H9 (cell line): ENCODE measurements around the gene EAF1. TPM values are rescaled to one million over a fixed set of nuclear protein-coding genes. Genes with fewer than 3 reads are reported as not detected.
"Not testable (repeated sequence)": the region's sequence is repeated elsewhere in the genome, so short reads cannot be mapped to it uniquely, and the experiment has no call there.

Source experiments
- DNase-seq: peaks from one replicate; pipeline ENCODE4 v3.0.0-alpha.2; 2017
- H2AFZ ChIP-seq: one replicate; pipeline ENCODE4 v1.6.1; 2013; ENCODE audit warnings: mild to moderate bottlenecking, low read length, control low read depth, moderate library complexity
- H2AK5ac ChIP-seq: 2 replicates; pipeline ENCODE4 v1.6.1; 2013; ENCODE audit warnings: low read length, control low read depth, mixed read lengths; ENCODE audit not compliant: insufficient read length
- H2BK120ac ChIP-seq: one replicate; pipeline ENCODE4 v1.6.1; 2013; ENCODE audit warnings: low read depth, mild to moderate bottlenecking, low read length, control low read depth, inconsistent platforms; ENCODE audit not compliant: poor library complexity, severe bottlenecking
- H2BK12ac ChIP-seq: 2 replicates; pipeline ENCODE4 v1.6.1; 2013; ENCODE audit warnings: low read length, control low read depth, mixed read lengths, low read depth; ENCODE audit not compliant: insufficient read length
- H2BK15ac ChIP-seq: 2 replicates; pipeline ENCODE4 v1.6.1; 2013; ENCODE audit warnings: low read depth, low read length, control low read depth
- H2BK20ac ChIP-seq: one replicate; pipeline ENCODE4 v1.6.1; 2013; ENCODE audit warnings: low read depth, mild to moderate bottlenecking, low read length, control low read depth, inconsistent platforms; ENCODE audit not compliant: poor library complexity, severe bottlenecking
- H2BK5ac ChIP-seq: 2 replicates; pipeline ENCODE4 v1.6.1; 2013; ENCODE audit warnings: low read length, control low read depth, mixed read lengths; ENCODE audit not compliant: insufficient read length
- H3K14ac ChIP-seq: 2 replicates; pipeline ENCODE4 v1.6.1; 2013; ENCODE audit warnings: low read length, control low read depth; ENCODE audit not compliant: insufficient read depth
- H3K18ac ChIP-seq: 2 replicates; pipeline ENCODE4 v1.6.1; 2013; ENCODE audit warnings: low read depth, mild to moderate bottlenecking, mixed read lengths, low read length, control low read depth; ENCODE audit not compliant: insufficient read length
- H3K23ac ChIP-seq: 2 replicates; pipeline ENCODE4 v1.6.1; 2013; ENCODE audit warnings: low read length, control low read depth, mixed read lengths, low read depth; ENCODE audit not compliant: insufficient read length
- H3K23me2 ChIP-seq: 2 replicates; pipeline ENCODE4 v1.6.1; 2013; ENCODE audit warnings: low read depth, mild to moderate bottlenecking, mixed read lengths, low read length, control low read depth; ENCODE audit not compliant: insufficient read length, poor library complexity, severe bottlenecking
- H3K27ac ChIP-seq: 2 replicates; pipeline ENCODE4 v1.5.1; 2013; ENCODE audit warnings: low read length, control low read depth, mixed read lengths, low read depth; ENCODE audit not compliant: insufficient read length
- H3K27me3 ChIP-seq: 2 replicates; pipeline ENCODE4 v1.6.1; 2013; ENCODE audit warnings: low read length, control low read depth, inconsistent platforms; ENCODE audit not compliant: insufficient read depth
- H3K4ac ChIP-seq: 2 replicates; pipeline ENCODE4 v1.6.1; 2013; ENCODE audit warnings: low read depth, mild to moderate bottlenecking, control low read depth, inconsistent platforms, low read length, moderate library complexity
- H3K4me1 ChIP-seq: 2 replicates; pipeline ENCODE4 v1.6.1; 2013; ENCODE audit warnings: low read length, control low read depth, inconsistent platforms; ENCODE audit not compliant: insufficient read depth
- H3K4me2 ChIP-seq: 2 replicates; pipeline ENCODE4 v1.6.1; 2013; ENCODE audit warnings: low read length, control low read depth, mixed read lengths; ENCODE audit not compliant: insufficient read length, insufficient read depth
- H3K56ac ChIP-seq: 2 replicates; pipeline ENCODE4 v1.6.1; 2013; ENCODE audit warnings: low read depth, mild to moderate bottlenecking, mixed read lengths, low read length, control low read depth; ENCODE audit not compliant: insufficient read length
- H3K79me1 ChIP-seq: 2 replicates; pipeline ENCODE4 v1.6.1; 2013; ENCODE audit warnings: low read depth, mild to moderate bottlenecking, moderate library complexity, low read length, control low read depth, inconsistent platforms; ENCODE audit not compliant: insufficient read depth, poor library complexity, severe bottlenecking
- H3K79me2 ChIP-seq: 2 replicates; pipeline ENCODE4 v1.6.1; 2013; ENCODE audit warnings: low read length, control low read depth, inconsistent platforms; ENCODE audit not compliant: insufficient read depth
- H3K9ac ChIP-seq: 2 replicates; pipeline ENCODE4 v1.6.1; 2013; ENCODE audit warnings: low read length, control low read depth, mixed read lengths; ENCODE audit not compliant: insufficient read length; ENCODE audit errors: extremely low read depth
- H3K9me3 ChIP-seq: one replicate; pipeline ENCODE4 v1.6.1; 2013; ENCODE audit warnings: low read depth, low read length, inconsistent platforms; ENCODE audit not compliant: control insufficient read depth
- H3T11ph ChIP-seq: one replicate; pipeline ENCODE4 v1.6.1; 2013; ENCODE audit warnings: mild to moderate bottlenecking, low read length, control low read depth, inconsistent platforms
- H4K20me1 ChIP-seq: one replicate; pipeline ENCODE4 v1.6.1; 2013; ENCODE audit not compliant: control insufficient read depth, insufficient read length, insufficient read depth
- H4K5ac ChIP-seq: 2 replicates; pipeline ENCODE4 v1.6.1; 2013; ENCODE audit warnings: low read depth, mild to moderate bottlenecking, mixed read lengths, low read length, control low read depth; ENCODE audit not compliant: insufficient read length
- H4K8ac ChIP-seq: replicated peaks from 2 replicates; pipeline ENCODE4 v1.6.1; 2013; ENCODE audit warnings: low read length, control low read depth, mixed read lengths, low read depth; ENCODE audit not compliant: insufficient read length
- H4K91ac ChIP-seq: 2 replicates; pipeline ENCODE4 v1.6.1; 2013; ENCODE audit warnings: low read depth, mild to moderate bottlenecking, moderate library complexity, mixed read lengths, low read length, control low read depth; ENCODE audit not compliant: insufficient read length
- H3K27ac Mint-ChIP-seq, 3 experiments: 2 replicates in 2 of 3; 3 replicates in 1 of 3; pipeline ENCODE4 v1.8.0; 2020 to 2021; ENCODE audit warnings: mixed read lengths in 3 of 3, mild to moderate bottlenecking in 1 of 3, moderate library complexity in 1 of 3
- H3K27me3 Mint-ChIP-seq: 2 replicates; pipeline ENCODE4 v1.8.0; 2021; ENCODE audit warnings: low read depth, mild to moderate bottlenecking, moderate library complexity, mixed read lengths
- H3K36me3 Mint-ChIP-seq, 3 experiments: 2 replicates in 2 of 3; 3 replicates in 1 of 3; pipeline ENCODE4 v1.8.0; 2020 to 2021; ENCODE audit warnings: low read depth in 3 of 3, mixed read lengths in 3 of 3; ENCODE audit not compliant: insufficient read depth in 1 of 3
- H3K4me1 Mint-ChIP-seq, 2 experiments: 2 replicates each; pipeline ENCODE4 v1.8.0; 2020; ENCODE audit warnings: mixed read lengths in 2 of 2
- H3K4me3 Mint-ChIP-seq, 2 experiments: 2 replicates in 1 of 2; 3 replicates in 1 of 2; pipeline ENCODE4 v1.8.0; 2020 to 2021; ENCODE audit warnings: mild to moderate bottlenecking in 2 of 2, mixed read lengths in 2 of 2, moderate library complexity in 1 of 2
- H3K9me3 Mint-ChIP-seq, 2 experiments: 2 replicates in 1 of 2; 3 replicates in 1 of 2; pipeline ENCODE4 v1.8.0; 2020; ENCODE audit warnings: mild to moderate bottlenecking in 2 of 2, mixed read lengths in 2 of 2, moderate library complexity in 1 of 2
- WGBS: extraction: QIAGEN DNeasy Blood & Tissue Kit; methylation state at CpG from one replicate; pipeline ENCODE4 v1.1.7; 2013; ENCODE audit warnings: missing lambda C conversion rate, low lambda C conversion rate, mixed read lengths; ENCODE audit not compliant: insufficient read length; ENCODE audit errors: extremely low coverage; 5-methylcytosine and 5-hydroxymethylcytosine counted together
- total RNA-seq: library from RNA; stranded (reverse); gene quantifications from 2 replicates; pipeline ENCODE4 v1.2.1, GENCODE V29; 2021
- TF ChIP-seq, protein P1 (sequence below): fragments of 200-600 bp; sonication (generic); conservative IDR thresholded peaks from 3 replicates; pipeline ENCODE4 v1.8.0; 2021; ENCODE audit warnings: antibody characterized with exemption, mild to moderate bottlenecking

The EAF1 gene
- total RNA-seq, 1 experiment from 2014 or later = 34.3 TPM

DNA sequence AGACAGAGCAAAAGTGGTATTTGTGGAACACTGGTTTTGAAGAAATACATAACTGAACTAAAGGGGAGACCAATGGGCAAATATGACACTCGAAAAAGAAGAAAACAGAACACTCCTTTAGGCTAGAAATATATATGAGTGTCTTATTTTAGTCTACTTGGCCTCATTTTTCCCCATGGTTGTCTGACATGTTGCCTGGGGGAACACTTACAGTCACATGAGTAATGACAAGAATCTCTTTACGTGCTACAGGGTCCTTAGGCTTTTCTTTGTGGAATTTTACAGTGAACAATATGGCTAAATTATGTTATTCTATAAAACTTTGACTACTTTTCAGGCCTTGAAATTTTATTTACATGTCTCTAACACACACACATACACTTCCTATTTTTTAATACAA, 17.6 kb upstream of the EAF1 start:
- no peak overlapping the region for H3K18ac ChIP-seq
- H3K9ac ChIP-seq = no peak overlapping the region
- no peaks in the 10 kb centered on the region for H3K79me1 ChIP-seq
- H4K8ac ChIP-seq = no peak overlapping the region
- no peaks in the 10 kb centered on the region for H3K79me2 ChIP-seq
- Mint-ChIP-seq H3K36me3 (peaks cover 4 to 45% (median 36%) of the 10 kb centered on the region in 3 experiments; a peak in 6 of 7 replicates), H3K4me3 (no peak overlapping the region), H3K4me1 (no peaks in the 10 kb centered on the region), H3K27ac (no peak overlapping the region), H3K27me3 (no peaks in the 10 kb centered on the region), H3K9me3 (no peaks in the 10 kb centered on the region)
- no peak for DNase-seq
- H3K23ac ChIP-seq = no peak overlapping the region
- no peaks in the 10 kb centered on the region for H4K20me1 ChIP-seq
- H4K91ac ChIP-seq = no peak overlapping the region
- H4K5ac ChIP-seq = no peak overlapping the region
- H3K9me3 ChIP-seq = no peaks in the 10 kb centered on the region
- H2AK5ac ChIP-seq = no peak overlapping the region
- no peak overlapping the region for H3K14ac ChIP-seq
- H2BK120ac ChIP-seq = no peak overlapping the region
- no peak overlapping the region for H3K27ac ChIP-seq
- no peak overlapping the region for H2BK5ac ChIP-seq
- H3K27me3 ChIP-seq = no peaks in the 10 kb centered on the region
- no peaks in the 10 kb centered on the region for H3K23me2 ChIP-seq
- no CpG with 5 or more reads among the region's 2 CpGs for WGBS
- no peak overlapping the region for H2BK12ac ChIP-seq
- H2BK15ac ChIP-seq = no peak overlapping the region
- no peak overlapping the region for H3K56ac ChIP-seq
- H2AFZ ChIP-seq = no peak overlapping the region
- no peak overlapping the region for H3K4me2 ChIP-seq
- TF ChIP-seq, protein P1, sequence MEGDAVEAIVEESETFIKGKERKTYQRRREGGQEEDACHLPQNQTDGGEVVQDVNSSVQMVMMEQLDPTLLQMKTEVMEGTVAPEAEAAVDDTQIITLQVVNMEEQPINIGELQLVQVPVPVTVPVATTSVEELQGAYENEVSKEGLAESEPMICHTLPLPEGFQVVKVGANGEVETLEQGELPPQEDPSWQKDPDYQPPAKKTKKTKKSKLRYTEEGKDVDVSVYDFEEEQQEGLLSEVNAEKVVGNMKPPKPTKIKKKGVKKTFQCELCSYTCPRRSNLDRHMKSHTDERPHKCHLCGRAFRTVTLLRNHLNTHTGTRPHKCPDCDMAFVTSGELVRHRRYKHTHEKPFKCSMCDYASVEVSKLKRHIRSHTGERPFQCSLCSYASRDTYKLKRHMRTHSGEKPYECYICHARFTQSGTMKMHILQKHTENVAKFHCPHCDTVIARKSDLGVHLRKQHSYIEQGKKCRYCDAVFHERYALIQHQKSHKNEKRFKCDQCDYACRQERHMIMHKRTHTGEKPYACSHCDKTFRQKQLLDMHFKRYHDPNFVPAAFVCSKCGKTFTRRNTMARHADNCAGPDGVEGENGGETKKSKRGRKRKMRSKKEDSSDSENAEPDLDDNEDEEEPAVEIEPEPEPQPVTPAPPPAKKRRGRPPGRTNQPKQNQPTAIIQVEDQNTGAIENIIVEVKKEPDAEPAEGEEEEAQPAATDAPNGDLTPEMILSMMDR = no peak
- no peaks in the 10 kb centered on the region for H3K4me1 ChIP-seq
- no peak overlapping the region for H3K4ac ChIP-seq
- no peak overlapping the region for H2BK20ac ChIP-seq
- H3T11ph ChIP-seq = no peak overlapping the region

DNA sequence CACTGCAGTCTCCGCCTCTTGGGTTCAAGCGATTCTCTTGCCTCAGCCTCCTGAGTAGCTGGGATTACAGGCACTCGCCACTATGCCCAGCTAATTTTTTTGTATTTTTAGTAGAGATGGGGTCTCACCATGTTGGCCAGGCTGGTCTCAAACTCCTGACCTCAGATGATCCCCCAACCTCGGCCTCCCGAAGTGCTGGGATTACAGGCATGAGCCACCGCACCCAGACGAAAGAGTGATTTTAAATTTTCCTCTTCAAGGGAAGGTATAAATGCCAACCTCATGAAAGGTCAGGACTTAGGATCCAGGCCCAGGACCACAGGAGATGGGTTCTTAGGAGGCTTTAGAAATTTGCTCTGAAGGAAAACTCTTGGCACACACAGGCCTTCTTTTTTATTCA, 16.4 kb upstream of the EAF1 start:
- not testable (repeated sequence) for H3K23ac ChIP-seq, H3K4me1 Mint-ChIP-seq, H3K27ac ChIP-seq, H2BK15ac ChIP-seq, H3T11ph ChIP-seq, H3K9me3 Mint-ChIP-seq, DNase-seq, H2AFZ ChIP-seq, H2AK5ac ChIP-seq, H3K9ac ChIP-seq, H3K4me2 ChIP-seq, H3K14ac ChIP-seq, H3K23me2 ChIP-seq, H4K5ac ChIP-seq, H3K79me1 ChIP-seq, H2BK20ac ChIP-seq, H3K79me2 ChIP-seq, H3K27me3 ChIP-seq, H2BK5ac ChIP-seq, H3K4ac ChIP-seq, H3K4me3 Mint-ChIP-seq, H4K20me1 ChIP-seq, H3K27me3 Mint-ChIP-seq, H3K18ac ChIP-seq, H3K4me1 ChIP-seq, H4K91ac ChIP-seq, H2BK12ac ChIP-seq, H4K8ac ChIP-seq, H3K9me3 ChIP-seq, H3K56ac ChIP-seq, H2BK120ac ChIP-seq, H3K27ac Mint-ChIP-seq
- peaks cover 14 to 57% (median 48%) of the 10 kb centered on the region in 3 experiments; a peak in 6 of 7 replicates for H3K36me3 Mint-ChIP-seq
- no CpG with 5 or more reads among the region's 7 CpGs for WGBS
